ENCODE measurements around the gene UXS1. TPM values are rescaled to one million over a fixed set of nuclear protein-coding genes. Genes with fewer than 3 reads are reported as not detected.
A peak's percentile ranks its signal among the peaks of the same experiment; 100 is the strongest.

Gene UXS1
- total RNA-seq, 1 donor from 2014 or later = 37.6 TPM

GRCh38 chr2:106161938-106162820, 31.9 kb downstream of the UXS1 start:
- H3K27me3 Mint-ChIP-seq = no peaks in the 10 kb centered on the region
- peaks cover 58% of the 10 kb centered on the region for H3K4me1 Mint-ChIP-seq
- intact Hi-C loops (cut with micrococcal nuclease) = loop anchor here (5.0 kb wide), 1 partner anchor 35 kb away; no protein-coding TSS in a partner anchor
- no peak overlapping the region for H3K4me3 Mint-ChIP-seq
- peaks cover 8% of the 10 kb centered on the region for H3K9me3 Mint-ChIP-seq
- peaks cover 44% of the 10 kb centered on the region for H3K36me3 Mint-ChIP-seq (ENCODE audit: low read depth)
- no peak overlapping the region for H3K27ac Mint-ChIP-seq
- DNase-seq = no peak

DNA sequence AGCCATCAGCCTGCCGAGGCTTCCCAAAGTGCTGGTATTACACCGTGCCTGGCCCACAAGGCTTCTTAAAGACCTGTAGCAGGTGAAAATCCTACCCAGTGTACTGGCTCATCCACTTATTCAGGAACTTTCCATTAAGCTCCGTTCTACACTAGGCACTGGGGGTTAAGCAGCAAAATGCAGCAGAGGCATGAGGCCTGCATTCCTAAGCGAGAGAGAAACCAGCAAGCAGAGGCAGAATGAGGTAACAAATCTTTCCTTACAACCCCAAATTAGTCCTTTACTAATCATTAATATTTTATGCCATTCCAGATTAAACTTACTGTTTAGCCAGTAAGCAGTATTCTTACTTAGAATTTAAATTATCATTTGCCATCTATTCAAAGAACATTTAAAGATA, 32.8 kb downstream of the UXS1 start:
- Mint-ChIP-seq H3K9me3 (peaks cover 8% of the 10 kb centered on the region), H3K27me3 (no peaks in the 10 kb centered on the region), H3K4me1 (peaks cover 55% of the 10 kb centered on the region), H3K36me3 (ENCODE audit: low read depth) (peaks cover 51% of the 10 kb centered on the region), H3K4me3 (peak overlapping the region; percentile 82), H3K27ac (peak overlapping the region; percentile 90)
- intact Hi-C loops (cut with micrococcal nuclease) = loop anchor here (5.0 kb wide), 1 partner anchor 34 kb away; no protein-coding TSS in a partner anchor
- DNase-seq = no peak

DNA sequence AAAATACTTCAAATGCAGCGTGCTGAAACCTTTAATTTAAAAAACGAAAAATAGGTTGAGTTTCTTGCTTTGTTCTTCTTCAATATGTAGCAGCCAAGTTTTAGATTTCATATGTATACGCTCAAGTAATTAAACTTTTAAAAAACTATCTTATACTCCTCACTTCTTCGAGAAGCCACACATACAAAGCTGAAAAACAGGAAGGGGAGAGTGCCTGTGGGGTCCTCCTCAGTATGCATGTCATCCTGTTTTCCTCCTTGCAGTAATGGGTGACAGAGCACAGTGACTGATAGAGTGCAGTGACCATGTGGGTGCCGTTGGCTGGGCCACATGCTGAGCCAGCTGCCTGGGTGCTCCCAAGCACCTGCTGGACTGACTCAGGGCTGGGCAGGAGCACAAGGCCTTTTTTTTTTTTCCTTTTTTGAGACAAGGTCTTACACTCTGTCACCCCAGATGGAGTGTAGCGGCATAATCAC, 33.3 kb downstream of the UXS1 start:
- H3K27me3 Mint-ChIP-seq = no peaks in the 10 kb centered on the region
- peak overlapping the region; percentile 90 for H3K27ac Mint-ChIP-seq
- peak overlapping the region; percentile 82 for H3K4me3 Mint-ChIP-seq
- peaks cover 57% of the 10 kb centered on the region for H3K4me1 Mint-ChIP-seq
- peaks cover 8% of the 10 kb centered on the region for H3K9me3 Mint-ChIP-seq
- peak; percentile 80 for DNase-seq
- H3K36me3 Mint-ChIP-seq (ENCODE audit: low read depth) = peaks cover 55% of the 10 kb centered on the region
- intact Hi-C loops (cut with micrococcal nuclease) = loop anchor here (1.0 to 5.0 kb wide), 4 partner anchors 20 to 55 kb away; no protein-coding TSS in a partner anchor

DNA sequence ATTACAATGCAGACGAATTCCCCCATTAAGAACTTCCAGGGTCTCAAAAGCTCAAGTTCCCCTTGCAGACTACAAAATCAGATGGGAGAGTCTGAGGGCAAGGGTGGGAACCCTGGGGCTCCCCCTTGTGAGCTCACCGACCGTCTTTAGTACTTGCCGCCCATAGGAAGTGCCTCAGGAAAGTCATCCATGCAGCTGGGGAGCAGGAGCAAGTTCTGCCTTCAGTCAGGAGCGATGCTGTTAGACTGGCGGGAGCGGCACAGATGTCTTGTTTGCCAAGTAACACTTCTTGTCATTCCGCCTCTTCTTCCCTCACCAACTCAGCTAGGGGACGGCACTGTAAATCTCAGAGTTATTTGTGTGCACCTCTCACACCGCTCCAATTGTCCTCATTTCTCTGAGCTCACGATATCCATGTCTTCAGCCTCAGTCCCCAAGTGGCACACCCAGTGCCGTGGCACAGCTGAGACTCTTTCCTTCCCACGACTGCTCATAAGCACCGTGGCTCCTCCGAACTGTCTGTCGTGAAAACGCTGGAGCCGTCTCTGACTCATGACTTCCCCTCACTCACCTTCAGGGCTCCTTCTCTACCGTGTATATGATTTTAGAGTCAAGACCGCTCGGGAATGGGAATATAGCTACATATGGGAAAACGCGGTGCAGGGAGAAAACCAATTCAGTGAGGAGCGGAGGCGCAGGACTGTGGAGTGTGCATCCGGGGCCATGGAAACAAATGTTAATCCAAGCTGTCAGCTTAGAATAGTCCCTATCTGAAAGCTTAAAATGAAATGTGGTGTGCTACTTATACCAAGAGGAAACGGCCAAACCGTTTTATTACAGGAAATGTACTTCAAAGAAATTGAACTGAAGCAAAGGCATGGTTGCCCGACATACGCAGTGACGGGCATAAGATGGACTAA, 34.0 kb downstream of the UXS1 start:
- H3K9me3 Mint-ChIP-seq = peaks cover 8% of the 10 kb centered on the region
- H3K4me3 Mint-ChIP-seq = peak overlapping the region; percentile 82
- peaks cover 61% of the 10 kb centered on the region for H3K36me3 Mint-ChIP-seq (ENCODE audit: low read depth)
- peak; percentile 85 for DNase-seq
- intact Hi-C loops (cut with micrococcal nuclease) = loop anchor here (1.0 to 5.0 kb wide), 4 partner anchors 19 to 54 kb away; no protein-coding TSS in a partner anchor
- peaks cover 56% of the 10 kb centered on the region for H3K4me1 Mint-ChIP-seq
- peak overlapping the region; percentile 90 for H3K27ac Mint-ChIP-seq
- no peaks in the 10 kb centered on the region for H3K27me3 Mint-ChIP-seq

- DNase-seq = peak; percentile 58
- peaks cover 14% of the 10 kb centered on the region for H3K9me3 Mint-ChIP-seq
- peak overlapping the region; percentile 82 for H3K4me3 Mint-ChIP-seq
- peaks cover 45% of the 10 kb centered on the region for H3K4me1 Mint-ChIP-seq
- H3K27ac Mint-ChIP-seq = peak overlapping the region; percentile 73
- no peaks in the 10 kb centered on the region for H3K27me3 Mint-ChIP-seq
- H3K36me3 Mint-ChIP-seq (ENCODE audit: low read depth) = peaks cover 64% of the 10 kb centered on the region
- intact Hi-C loops (cut with micrococcal nuclease) = no loop called here
These were observed 35.2 kb downstream of the UXS1 start for GRCh38 chr2:106158871-106159270.

- Mint-ChIP-seq H3K27ac (peak overlapping the region; percentile 73), H3K27me3 (no peaks in the 10 kb centered on the region), H3K36me3 (ENCODE audit: low read depth) (peaks cover 67% of the 10 kb centered on the region), H3K4me3 (peak overlapping the region; percentile 82), H3K4me1 (peaks cover 43% of the 10 kb centered on the region), H3K9me3 (peaks cover 19% of the 10 kb centered on the region)
- DNase-seq = no peak
- intact Hi-C loops (cut with micrococcal nuclease) = no loop called here
These were observed 36.0 kb downstream of the UXS1 start for GRCh38 chr2:106158131-106158530.

- Mint-ChIP-seq H3K4me1 (peaks cover 44% of the 10 kb centered on the region), H3K4me3 (peak overlapping the region; percentile 54), H3K27ac (peak overlapping the region; percentile 9), H3K27me3 (no peaks in the 10 kb centered on the region), H3K36me3 (ENCODE audit: low read depth) (peaks cover 67% of the 10 kb centered on the region), H3K9me3 (peaks cover 24% of the 10 kb centered on the region)
- DNase-seq = no peak
- intact Hi-C loops (cut with micrococcal nuclease) = no loop called here
These were observed 36.7 kb downstream of the UXS1 start for GRCh38 chr2:106157416-106157815.

DNA sequence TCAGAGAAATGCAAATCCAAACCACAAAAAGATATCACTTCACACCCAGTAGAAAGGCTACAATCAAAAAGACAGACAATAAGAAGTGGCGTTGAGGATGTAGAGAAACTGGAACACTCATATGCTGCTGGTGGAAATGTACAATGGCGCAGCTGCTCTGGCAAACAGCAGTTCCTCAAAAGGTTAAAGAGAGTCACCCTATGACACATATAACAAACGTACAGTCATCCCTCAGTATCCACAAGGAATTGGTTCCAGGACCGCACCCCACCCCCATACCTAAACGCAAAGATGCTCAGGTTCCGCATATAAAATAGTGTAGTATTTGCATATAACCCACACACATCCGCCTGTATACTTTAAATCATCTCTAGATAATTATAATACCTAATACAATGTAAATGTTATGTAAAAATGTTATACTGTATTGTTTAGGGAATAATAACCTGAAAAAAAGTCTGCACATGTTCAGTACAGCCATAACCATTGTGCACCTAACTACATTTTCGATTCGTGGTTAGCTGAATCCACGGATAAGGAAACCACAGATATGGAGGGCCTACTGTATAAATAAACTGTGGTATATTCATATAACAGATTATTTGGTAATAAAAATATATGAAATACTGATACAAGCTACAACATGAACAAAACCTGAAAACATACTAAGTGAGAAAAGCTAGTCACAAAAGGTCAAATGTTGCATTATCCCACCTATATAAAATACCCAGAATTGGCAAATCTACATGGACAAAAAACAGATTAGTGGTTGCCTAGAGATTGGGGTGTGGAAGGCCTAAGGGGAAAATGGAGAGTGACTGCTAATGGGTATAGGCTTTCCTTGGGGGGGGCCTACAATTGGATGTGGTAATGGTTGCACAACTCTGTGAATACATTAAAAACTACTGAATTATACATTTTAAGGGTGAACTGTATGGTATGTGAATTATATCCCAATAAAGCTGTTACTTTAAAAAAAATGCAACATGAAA, 37.5 kb downstream of the UXS1 start:
- H3K9me3 Mint-ChIP-seq = peaks cover 24% of the 10 kb centered on the region
- no peak overlapping the region for H3K4me3 Mint-ChIP-seq
- H3K27me3 Mint-ChIP-seq = no peaks in the 10 kb centered on the region
- DNase-seq = no peak
- peaks cover 71% of the 10 kb centered on the region for H3K36me3 Mint-ChIP-seq (ENCODE audit: low read depth)
- peaks cover 43% of the 10 kb centered on the region for H3K4me1 Mint-ChIP-seq
- H3K27ac Mint-ChIP-seq = no peak overlapping the region
- intact Hi-C loops (cut with micrococcal nuclease) = no loop called here

- Mint-ChIP-seq H3K36me3 (ENCODE audit: low read depth) (peaks cover 95% of the 10 kb centered on the region), H3K4me1 (peaks cover 21% of the 10 kb centered on the region), H3K27me3 (no peaks in the 10 kb centered on the region), H3K4me3 (no peak overlapping the region), H3K27ac (no peak overlapping the region), H3K9me3 (peaks cover 24% of the 10 kb centered on the region)
- DNase-seq = no peak
- intact Hi-C loops (cut with micrococcal nuclease) = no loop called here
These were observed 40.3 kb downstream of the UXS1 start for GRCh38 chr2:106153781-106154180.

- no peaks in the 10 kb centered on the region for H3K27me3 Mint-ChIP-seq
- intact Hi-C loops (cut with micrococcal nuclease) = loop anchor here (10.0 kb wide), 1 partner anchor 47 kb away; the partner anchor contains the start of gene UXS1
- no peak for DNase-seq
- peak overlapping the region; percentile 72 for H3K27ac Mint-ChIP-seq
- H3K4me3 Mint-ChIP-seq = no peak overlapping the region
- peaks cover under 1% of the 10 kb centered on the region for H3K9me3 Mint-ChIP-seq
- peaks cover 35% of the 10 kb centered on the region for H3K4me1 Mint-ChIP-seq
- H3K36me3 Mint-ChIP-seq (ENCODE audit: low read depth) = peaks cover 65% of the 10 kb centered on the region
These were observed 46.4 kb downstream of the UXS1 start for GRCh38 chr2:106147665-106148064.

GRCh38 chr2:106147159-106147558, 46.9 kb downstream of the UXS1 start:
- no peak for DNase-seq
- Mint-ChIP-seq H3K27ac (peak overlapping the region; percentile 42), H3K9me3 (no peaks in the 10 kb centered on the region), H3K4me1 (peaks cover 39% of the 10 kb centered on the region), H3K4me3 (no peak overlapping the region), H3K27me3 (no peaks in the 10 kb centered on the region), H3K36me3 (ENCODE audit: low read depth) (peaks cover 65% of the 10 kb centered on the region)
- intact Hi-C loops (cut with micrococcal nuclease) = loop anchor here (10.0 kb wide), 1 partner anchor 48 kb away; the partner anchor contains the start of gene UXS1

DNA sequence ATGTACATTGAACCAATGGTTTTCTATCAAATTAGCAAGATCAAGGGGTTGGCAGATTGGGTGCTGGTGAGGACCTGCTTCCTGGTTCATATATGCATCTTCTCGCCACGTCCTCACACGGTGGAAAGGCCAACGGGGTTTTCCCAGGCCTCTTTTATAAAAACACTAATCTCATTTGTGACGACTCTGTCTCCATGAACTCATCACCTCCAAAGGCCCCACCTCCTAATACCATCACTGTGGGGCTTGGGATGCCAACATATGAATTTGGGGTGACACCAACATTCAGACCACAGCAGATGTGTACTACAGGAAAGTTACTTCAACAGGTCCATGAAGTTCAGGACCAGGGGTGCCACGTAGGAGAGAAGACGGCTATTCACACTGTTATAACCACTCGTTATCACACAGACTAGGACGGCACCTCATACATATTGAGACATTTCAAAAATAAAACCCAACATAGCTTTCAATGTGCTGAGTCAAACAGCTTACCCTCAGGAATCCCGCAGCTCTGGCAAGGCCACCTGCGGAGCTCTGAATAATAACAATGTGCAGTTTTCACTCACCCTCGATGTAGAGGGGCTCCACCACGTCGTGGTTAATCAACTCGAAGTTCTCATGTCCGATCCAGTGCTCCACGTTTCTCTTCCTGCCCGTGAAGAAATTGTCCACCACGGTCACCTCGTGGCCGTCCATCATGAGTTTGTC, 49.3 kb downstream of the UXS1 start:
- H3K27ac Mint-ChIP-seq = peak overlapping the region; percentile 78
- DNase-seq = peak; percentile 70
- intact Hi-C loops (cut with micrococcal nuclease) = loop anchor here (10.0 kb wide), 1 partner anchor 50 kb away; the partner anchor contains the start of gene UXS1
- H3K9me3 Mint-ChIP-seq = no peaks in the 10 kb centered on the region
- H3K27me3 Mint-ChIP-seq = no peaks in the 10 kb centered on the region
- peaks cover 48% of the 10 kb centered on the region for H3K4me1 Mint-ChIP-seq
- peak overlapping the region; percentile 3 for H3K4me3 Mint-ChIP-seq
- H3K36me3 Mint-ChIP-seq (ENCODE audit: low read depth) = peaks cover 49% of the 10 kb centered on the region

Data from activated CD4-positive, alpha-beta T cell treated with anti-CD3 and anti-CD28 coated beads, Interleukin-2, amount 10 ng/mL, durations not matched to agents 24 days and 14 days (primary cell).